ENCODE results near the gene ADGRV1. TPM values are rescaled to one million over a fixed set of nuclear protein-coding genes. Genes with fewer than 3 reads are reported as not detected.

Gene ADGRV1
- polyA plus RNA-seq, 3 donors = 0.18 to 0.33 TPM; not detected in 1

- no CpG with 5 or more reads among the region's 4 CpGs for WGBS (ENCODE audit: insufficient coverage)
- H3K9ac ChIP-seq (ENCODE audit: insufficient read depth, low read length, poor library complexity, severe bottlenecking) = no peak overlapping the region
- peak; percentile 28 to 55 (median 39) for DNase-seq
- peak overlapping the region; percentile 46 for H3K4me2 ChIP-seq (replicated peaks; ENCODE audit: extremely low read depth, low read length, poor library complexity, severe bottlenecking)
- peaks cover 56% of the 10 kb centered on the region for H3K4me1 Mint-ChIP-seq
- H2AFZ ChIP-seq (ENCODE audit: insufficient read depth, low read depth, low read length, poor library complexity, severe bottlenecking) = no peak overlapping the region
- no peaks in the 10 kb centered on the region for H3K27me3 ChIP-seq (ENCODE audit: control insufficient read depth in 2 of 2, insufficient read depth in 2 of 2, low read length in 2 of 2)
- H3K36me3 ChIP-seq (replicated peaks in 1 of 2; ENCODE audit: control insufficient read depth in 1 of 2, insufficient read depth in 2 of 2, low read length in 2 of 2) = no peaks in the 10 kb centered on the region
- H3K4me3 ChIP-seq (replicated peaks in 1 of 3; ENCODE audit: low read depth in 2 of 3, low read length in 3 of 3) = peak overlapping the region in 1 of 3 experiments; percentile 32
- TF ChIP-seq, protein P1, sequence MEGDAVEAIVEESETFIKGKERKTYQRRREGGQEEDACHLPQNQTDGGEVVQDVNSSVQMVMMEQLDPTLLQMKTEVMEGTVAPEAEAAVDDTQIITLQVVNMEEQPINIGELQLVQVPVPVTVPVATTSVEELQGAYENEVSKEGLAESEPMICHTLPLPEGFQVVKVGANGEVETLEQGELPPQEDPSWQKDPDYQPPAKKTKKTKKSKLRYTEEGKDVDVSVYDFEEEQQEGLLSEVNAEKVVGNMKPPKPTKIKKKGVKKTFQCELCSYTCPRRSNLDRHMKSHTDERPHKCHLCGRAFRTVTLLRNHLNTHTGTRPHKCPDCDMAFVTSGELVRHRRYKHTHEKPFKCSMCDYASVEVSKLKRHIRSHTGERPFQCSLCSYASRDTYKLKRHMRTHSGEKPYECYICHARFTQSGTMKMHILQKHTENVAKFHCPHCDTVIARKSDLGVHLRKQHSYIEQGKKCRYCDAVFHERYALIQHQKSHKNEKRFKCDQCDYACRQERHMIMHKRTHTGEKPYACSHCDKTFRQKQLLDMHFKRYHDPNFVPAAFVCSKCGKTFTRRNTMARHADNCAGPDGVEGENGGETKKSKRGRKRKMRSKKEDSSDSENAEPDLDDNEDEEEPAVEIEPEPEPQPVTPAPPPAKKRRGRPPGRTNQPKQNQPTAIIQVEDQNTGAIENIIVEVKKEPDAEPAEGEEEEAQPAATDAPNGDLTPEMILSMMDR (IDR thresholded peaks at IDR 0.05) = no peak
- peak overlapping the region in 1 of 2 donors; percentile 21 for H3K4me3 Mint-ChIP-seq
- peak overlapping the region in 1 of 2 donors; percentile 64 for H3K27ac ChIP-seq (ENCODE audit: low read depth in 1 of 2, low read length in 2 of 2)
- H3K27ac Mint-ChIP-seq = peak overlapping the region in 6 of 7 donors; percentile 63 to 90 (median 76)
- no peaks in the 10 kb centered on the region for H3K9me3 Mint-ChIP-seq
- H3K4me1 ChIP-seq (ENCODE audit: control insufficient read depth in 1 of 2, insufficient read depth in 2 of 2, low read length in 2 of 2) = peaks cover 36 to 48% of the 10 kb centered on the region in 2 donors
- intact Hi-C loops (cut with micrococcal nuclease) = no loop called here
- H4K20me1 ChIP-seq (ENCODE audit: insufficient read depth, low read length) = no peaks in the 10 kb centered on the region
- H3K27me3 Mint-ChIP-seq (ENCODE audit: low read depth in 3 of 3) = no peaks in the 10 kb centered on the region
- H3K36me3 Mint-ChIP-seq = peaks cover 0 to 2% of the 10 kb centered on the region in 2 donors
- H3K79me2 ChIP-seq (ENCODE audit: insufficient read depth, low read length) = no peaks in the 10 kb centered on the region
- H3K9me3 ChIP-seq (replicated peaks in 1 of 2; ENCODE audit: control insufficient read depth in 1 of 2, insufficient read depth in 1 of 2, low read length in 2 of 2) = no peaks in the 10 kb centered on the region
Measured at GRCh38 chr5:91123901-91124300, 565.3 kb downstream of the ADGRV1 start.

GRCh38 chr5:91125916-91126315, 567.3 kb downstream of the ADGRV1 start:
- H3K27ac Mint-ChIP-seq = no peak overlapping the region
- Histone ChIP-seq H3K9ac (ENCODE audit: insufficient read depth, low read length, poor library complexity, severe bottlenecking) (no peak overlapping the region), H3K4me3 (replicated peaks in 1 of 3; ENCODE audit: low read depth in 2 of 3, low read length in 3 of 3) (no peak overlapping the region), H3K4me2 (replicated peaks; ENCODE audit: extremely low read depth, low read length, poor library complexity, severe bottlenecking) (no peak overlapping the region), H3K4me1 (ENCODE audit: control insufficient read depth in 1 of 2, insufficient read depth in 2 of 2, low read length in 2 of 2) (peaks cover 23 to 35% of the 10 kb centered on the region in 2 donors), H3K27me3 (ENCODE audit: control insufficient read depth in 2 of 2, insufficient read depth in 2 of 2, low read length in 2 of 2) (no peaks in the 10 kb centered on the region), H2AFZ (ENCODE audit: insufficient read depth, low read depth, low read length, poor library complexity, severe bottlenecking) (no peak overlapping the region), H3K27ac (ENCODE audit: low read depth in 1 of 2, low read length in 2 of 2) (no peak overlapping the region), H4K20me1 (ENCODE audit: insufficient read depth, low read length) (no peaks in the 10 kb centered on the region), H3K36me3 (replicated peaks in 1 of 2; ENCODE audit: control insufficient read depth in 1 of 2, insufficient read depth in 2 of 2, low read length in 2 of 2) (no peaks in the 10 kb centered on the region), H3K9me3 (replicated peaks in 1 of 2; ENCODE audit: control insufficient read depth in 1 of 2, insufficient read depth in 1 of 2, low read length in 2 of 2) (no peaks in the 10 kb centered on the region), H3K79me2 (ENCODE audit: insufficient read depth, low read length) (no peaks in the 10 kb centered on the region)
- DNase-seq = no peak
- no peaks in the 10 kb centered on the region for H3K36me3 Mint-ChIP-seq
- H3K4me1 Mint-ChIP-seq = peaks cover 40% of the 10 kb centered on the region
- intact Hi-C loops (cut with micrococcal nuclease) = no loop called here
- 100% methylated on average over 1 of the region's 1 CpG for WGBS (ENCODE audit: insufficient coverage)
- H3K27me3 Mint-ChIP-seq (ENCODE audit: low read depth in 3 of 3) = no peaks in the 10 kb centered on the region
- TF ChIP-seq, protein P1 (IDR thresholded peaks at IDR 0.05) = no peak
- no peak overlapping the region for H3K4me3 Mint-ChIP-seq
- no peaks in the 10 kb centered on the region for H3K9me3 Mint-ChIP-seq

Data from CD14-positive monocyte (primary cell).